ENCODE results near the gene SPACA6. TPM values are rescaled to one million over a fixed set of nuclear protein-coding genes. Genes with fewer than 3 reads are reported as not detected.

SPACA6 gene
- total and polyA plus RNA-seq, 2 of the 8 experiments (the other 6 are each of a cell fraction or from before 2014, with no cell fraction given): 7.1 to 7.5 TPM

DNA sequence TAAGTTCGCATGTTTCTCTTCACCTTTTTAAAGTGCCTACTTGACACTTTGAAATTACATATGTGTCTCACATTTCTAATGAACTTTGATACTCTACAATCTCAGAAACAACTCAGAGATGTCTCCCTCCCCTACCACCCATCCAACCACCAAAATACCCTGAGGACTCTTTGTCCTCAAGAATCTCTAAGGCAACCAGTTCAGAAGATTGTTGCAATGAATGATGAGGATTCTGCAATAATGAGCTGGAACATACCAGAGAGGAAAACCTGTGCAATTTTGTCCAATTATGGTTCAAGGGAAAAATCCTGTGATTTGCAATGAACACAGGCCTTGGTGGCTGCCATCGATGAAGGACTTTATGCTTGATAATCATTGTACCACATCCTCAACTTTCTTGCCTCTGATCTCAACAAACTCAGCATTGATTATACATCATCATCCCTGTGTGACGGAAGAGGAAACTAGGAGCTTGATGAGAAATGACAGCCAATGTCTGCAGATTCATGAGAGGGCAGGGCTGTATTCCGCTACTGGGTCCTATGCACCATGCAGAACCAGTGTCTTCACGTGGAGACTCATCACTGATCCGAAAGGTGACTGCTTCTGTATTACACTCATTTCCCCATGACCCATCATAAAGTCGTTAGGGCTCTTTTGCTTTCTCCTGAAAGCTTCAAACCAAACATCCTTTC lies 57.4 kb downstream of the SPACA6 start:
- Histone ChIP-seq H4K91ac (replicated peaks; ENCODE audit: insufficient read length, low read length) (no peak overlapping the region), H3K23me2 (ENCODE audit: low read depth, low read length) (no peaks in the 10 kb centered on the region), H3K4me2 (ENCODE audit: insufficient read depth in 1 of 2, low read depth in 2 of 2, low read length in 2 of 2) (no peak overlapping the region), H4K5ac (ENCODE audit: insufficient read length, low read depth, low read length) (no peak overlapping the region), H3K18ac (ENCODE audit: extremely low read depth, low read length) (no peak overlapping the region), H3K79me2 (ENCODE audit: control insufficient read depth in 1 of 2, insufficient read depth in 2 of 2, low read length in 2 of 2) (no peaks in the 10 kb centered on the region), H3K4me1 (replicated peaks in 1 of 4; ENCODE audit: control insufficient read depth in 3 of 4, insufficient read depth in 4 of 4, low read length in 3 of 4) (no peaks in the 10 kb centered on the region), H2BK120ac (replicated peaks; ENCODE audit: low read depth, low read length) (no peak overlapping the region), H3K56ac (replicated peaks; ENCODE audit: insufficient read length, low read depth, low read length) (no peak overlapping the region), H3K4ac (replicated peaks; ENCODE audit: insufficient read length, low read depth, low read length) (no peak overlapping the region), H2AFZ (ENCODE audit: low read length) (no peak overlapping the region), H4K8ac (ENCODE audit: extremely low read depth, insufficient read depth, low read length) (no peak overlapping the region), H2BK20ac (ENCODE audit: low read length) (no peak overlapping the region), H2BK12ac (ENCODE audit: low read depth, low read length) (no peak overlapping the region), H2BK15ac (ENCODE audit: low read length) (no peak overlapping the region), H4K20me1 (replicated peaks in 1 of 2; ENCODE audit: control insufficient read depth in 1 of 2, insufficient read depth in 2 of 2, low read length in 2 of 2) (no peaks in the 10 kb centered on the region), H3K4me3 (ENCODE audit: extremely low read depth in 1 of 4, insufficient read depth in 2 of 4, low read depth in 3 of 4, low read length in 4 of 4) (no peak overlapping the region), H3K27ac (ENCODE audit: low read depth, low read length) (no peak overlapping the region), H3K23ac (ENCODE audit: insufficient read length) (no peak overlapping the region), H3K9ac (replicated peaks in 1 of 4; ENCODE audit: extremely low read depth in 1 of 4, low read depth in 3 of 4, low read length in 3 of 4) (no peak overlapping the region), H2AK5ac (ENCODE audit: low read depth, low read length) (no peak overlapping the region), H3K79me1 (ENCODE audit: low read depth, low read length) (no peaks in the 10 kb centered on the region), H2BK5ac (ENCODE audit: low read depth, low read length) (no peak overlapping the region), H3K36me3 (ENCODE audit: control insufficient read depth in 2 of 4, insufficient read depth in 4 of 4, low read length in 3 of 4) (no peaks in the 10 kb centered on the region), H3K9me3 (ENCODE audit: insufficient read depth in 2 of 2, low read depth in 1 of 2, low read length in 1 of 2) (peaks cover 5 to 13% of the 10 kb centered on the region in 2 experiments; a peak in 2 of 4 replicates), H3K27me3 (replicated peaks in 1 of 4; ENCODE audit: control insufficient read depth in 3 of 4, extremely low read depth in 1 of 4, insufficient read depth in 3 of 4, low read length in 3 of 4) (0 out of 7 replicates have a peak, but pooled peaks cover 0 to 2% (median 0%) of the 10 kb centered on the region in 4 experiments), H3K14ac (ENCODE audit: insufficient read length) (no peak overlapping the region)
- 76% methylated on average over 7 of the region's 7 CpGs; no CpG with 5 or more reads in 1 of the 2 experiments for WGBS, 2 experiments (ENCODE audit: extremely low coverage in 1 of 2, insufficient coverage in 1 of 2, insufficient read length in 1 of 2, insufficient replicate concordance in 2 of 2, low coverage in 1 of 2, low lambda C conversion rate in 2 of 2, missing lambda C conversion rate in 1 of 2)
- POLR2A ChIA-PET (ENCODE audit: partially characterized antibody): no interaction called here
- DNase-seq (ENCODE audit: low read depth in 1 of 2, low spot score in 2 of 2) (no peak), FAIRE-seq (no peak)
- CTCF ChIA-PET (ENCODE audit: partially characterized antibody): interaction anchor here (1.2 to 1.4 kb wide), 3 partner anchors 8 to 27 kb away, joined by 3 read pairs; no protein-coding TSS in a partner anchor
- TF ChIP-seq KDM1A (IDR thresholded peaks at IDR 0.05; ENCODE audit: borderline replicate concordance, low read length) (no peak), SUZ12 (IDR thresholded peaks at IDR 0.05; ENCODE audit: low read length) (no peak), KDM5A (IDR thresholded peaks at IDR 0.05; ENCODE audit: low read length) (no peak), CHD2 (IDR thresholded peaks at IDR 0.05; ENCODE audit: low read length) (no peak), GTF2F1 (IDR thresholded peaks at IDR 0.05; ENCODE audit: borderline replicate concordance, low read depth, low read length) (no peak), EP300 (IDR thresholded peaks at IDR 0.05; ENCODE audit: borderline replicate concordance in 1 of 2, low read depth in 2 of 2, low read length in 2 of 2) (no peak), RXRA (IDR thresholded peaks at IDR 0.05; ENCODE audit: insufficient read depth, low read depth, low read length) (no peak), POLR2A (IDR thresholded peaks at IDR 0.05; ENCODE audit: control extremely low read depth in 1 of 2, low read depth in 2 of 2, low read length in 2 of 2) (no peak)
